GM06990 (cell line): ENCODE data around the gene PRKG1.
"Not testable (repeated sequence)": the region's sequence is repeated elsewhere in the genome, so short reads cannot be mapped to it uniquely, and the experiment has no call there.

Experiments
- DNase-seq: peaks from one replicate; pipeline ENCODE4 v3.0.0-alpha.2; 2011; ENCODE audit not compliant: insufficient read length; ENCODE audit errors: extremely low read depth
- H3K27me3 ChIP-seq: replicated peaks from 2 replicates; pipeline ENCODE4 v1.6.0; 2011; ENCODE audit warnings: low read length; ENCODE audit not compliant: control insufficient read depth, insufficient read depth
- H3K36me3 ChIP-seq: 2 replicates; pipeline ENCODE4 v1.5.1; 2011; ENCODE audit warnings: low read length; ENCODE audit not compliant: control insufficient read depth, insufficient read depth
- H3K4me3 ChIP-seq: replicated peaks from 2 replicates; pipeline ENCODE4 v1.5.1; 2011; ENCODE audit warnings: low read depth, mild to moderate bottlenecking, control low read depth, low read length
- CTCF ChIP-seq: IDR thresholded peaks from 2 replicates; pipeline ENCODE4 v1.5.1; 2011; ENCODE audit warnings: low read length, control low read depth, mild to moderate bottlenecking, inconsistent platforms; ENCODE audit not compliant: insufficient read depth, poor library complexity, severe bottlenecking

The PRKG1 gene

GRCh38 chr10:51574248-51575048 lies 500.2 kb downstream of the PRKG1 start:
- TF ChIP-seq CTCF: no peak
- DNase-seq: no peak
- H3K4me3 ChIP-seq: no peak overlapping the region
- no peaks in the 10 kb centered on the region for H3K27me3 ChIP-seq
- H3K36me3 ChIP-seq: no peaks in the 10 kb centered on the region

GRCh38 chr10:51581196-51581595 lies 506.9 kb downstream of the PRKG1 start:
- not testable (repeated sequence) for H3K36me3 ChIP-seq, DNase-seq, H3K4me3 ChIP-seq, H3K27me3 ChIP-seq

- Histone ChIP-seq H3K36me3 (no peaks in the 10 kb centered on the region), H3K4me3 (no peak overlapping the region)
These were observed 509.7 kb downstream of the PRKG1 start for GRCh38 chr10:51583976-51584375.

GRCh38 chr10:51585742-51586141 lies 511.5 kb downstream of the PRKG1 start:
- TF ChIP-seq CTCF: no peak
- no peak for DNase-seq
- H3K36me3 ChIP-seq: no peaks in the 10 kb centered on the region
- H3K27me3 ChIP-seq: no peaks in the 10 kb centered on the region
- H3K4me3 ChIP-seq: no peak overlapping the region

More at GRCh38 chr10:51583976-51584375, 509.7 kb downstream of the PRKG1 start:
- no peaks in the 10 kb centered on the region for H3K27me3 ChIP-seq
- TF ChIP-seq CTCF: no peak
- DNase-seq: no peak

- TF ChIP-seq CTCF: no peak
These were observed 514.7 kb downstream of the PRKG1 start for GRCh38 chr10:51588984-51589383.

GRCh38 chr10:51590818-51591217 lies 516.5 kb downstream of the PRKG1 start:
- Histone ChIP-seq H3K27me3 (no peaks in the 10 kb centered on the region), H3K4me3 (no peak overlapping the region)
- no peak for TF ChIP-seq CTCF

More at GRCh38 chr10:51588984-51589383, 514.7 kb downstream of the PRKG1 start:
- DNase-seq: no peak
- no peaks in the 10 kb centered on the region for H3K27me3 ChIP-seq
- H3K36me3 ChIP-seq: no peaks in the 10 kb centered on the region
- no peak overlapping the region for H3K4me3 ChIP-seq

More at GRCh38 chr10:51590818-51591217, 516.5 kb downstream of the PRKG1 start:
- no peaks in the 10 kb centered on the region for H3K36me3 ChIP-seq
- no peak for DNase-seq
